BE2C (cell line): Measurements from ENCODE around the gene RFT1.
A peak's percentile ranks its signal among the peaks of the same experiment; 100 is the strongest.
"Not testable (repeated sequence)": the region's sequence is repeated elsewhere in the genome, so short reads cannot be mapped to it uniquely, and the experiment has no call there.

ENCODE experiments used
- DNase-seq: peaks from one replicate; pipeline ENCODE4 v3.0.0-alpha.2; 2020
- H3K27me3 ChIP-seq: fragments of 250-450 bp; sonication (Bioruptor Pico); 2 replicates; pipeline ENCODE4 v1.5.1; 2020; ENCODE audit warnings: mild to moderate bottlenecking
- H3K36me3 ChIP-seq: fragments of 250-450 bp; sonication (Bioruptor Pico); 2 replicates; pipeline ENCODE4 v1.5.1; 2020; ENCODE audit warnings: mild to moderate bottlenecking
- H3K4me1 ChIP-seq: fragments of 250-450 bp; sonication (Bioruptor Pico); 2 replicates; pipeline ENCODE4 v1.5.1; 2020
- H3K4me3 ChIP-seq: 2 replicates; pipeline ENCODE4 v1.5.1; 2011; ENCODE audit warnings: low read depth, low read length
- H3K9me3 ChIP-seq: fragments of 250-450 bp; sonication (Bioruptor Pico); 2 replicates; pipeline ENCODE4 v1.5.1; 2020
- TF ChIP-seq, protein P1 (sequence below): IDR thresholded peaks from 2 replicates; pipeline ENCODE4 v1.5.1; 2012; ENCODE audit warnings: mild to moderate bottlenecking, low read depth, low read length

RFT1 gene

DNA sequence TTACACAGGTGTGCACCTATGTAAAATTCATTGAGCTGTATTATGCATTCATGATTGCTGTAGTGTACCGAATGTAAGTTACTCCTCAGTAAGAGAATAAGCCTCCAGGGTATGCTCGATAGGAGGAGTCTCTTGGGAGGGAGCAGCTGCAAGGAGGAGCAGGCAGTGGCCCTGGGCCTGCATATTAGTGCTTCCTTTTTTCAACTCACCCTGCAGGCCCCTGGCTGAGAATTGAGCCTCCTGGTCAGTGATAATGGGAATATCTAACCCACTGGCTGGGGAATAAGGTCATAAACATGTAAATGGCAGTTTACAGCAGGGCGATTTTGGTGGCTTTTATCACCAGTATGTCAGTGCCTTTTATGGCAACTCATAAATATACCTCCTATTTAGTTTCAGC lies 62.7 kb downstream of the RFT1 start:
- DNase-seq = peak; percentile 23
- H3K27me3 ChIP-seq = no peaks in the 10 kb centered on the region
- no peaks in the 10 kb centered on the region for H3K9me3 ChIP-seq
- no peaks in the 10 kb centered on the region for H3K36me3 ChIP-seq
- H3K4me3 ChIP-seq = no peak overlapping the region
- TF ChIP-seq, protein P1, sequence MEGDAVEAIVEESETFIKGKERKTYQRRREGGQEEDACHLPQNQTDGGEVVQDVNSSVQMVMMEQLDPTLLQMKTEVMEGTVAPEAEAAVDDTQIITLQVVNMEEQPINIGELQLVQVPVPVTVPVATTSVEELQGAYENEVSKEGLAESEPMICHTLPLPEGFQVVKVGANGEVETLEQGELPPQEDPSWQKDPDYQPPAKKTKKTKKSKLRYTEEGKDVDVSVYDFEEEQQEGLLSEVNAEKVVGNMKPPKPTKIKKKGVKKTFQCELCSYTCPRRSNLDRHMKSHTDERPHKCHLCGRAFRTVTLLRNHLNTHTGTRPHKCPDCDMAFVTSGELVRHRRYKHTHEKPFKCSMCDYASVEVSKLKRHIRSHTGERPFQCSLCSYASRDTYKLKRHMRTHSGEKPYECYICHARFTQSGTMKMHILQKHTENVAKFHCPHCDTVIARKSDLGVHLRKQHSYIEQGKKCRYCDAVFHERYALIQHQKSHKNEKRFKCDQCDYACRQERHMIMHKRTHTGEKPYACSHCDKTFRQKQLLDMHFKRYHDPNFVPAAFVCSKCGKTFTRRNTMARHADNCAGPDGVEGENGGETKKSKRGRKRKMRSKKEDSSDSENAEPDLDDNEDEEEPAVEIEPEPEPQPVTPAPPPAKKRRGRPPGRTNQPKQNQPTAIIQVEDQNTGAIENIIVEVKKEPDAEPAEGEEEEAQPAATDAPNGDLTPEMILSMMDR = no peak
- H3K4me1 ChIP-seq = no peaks in the 10 kb centered on the region

DNA sequence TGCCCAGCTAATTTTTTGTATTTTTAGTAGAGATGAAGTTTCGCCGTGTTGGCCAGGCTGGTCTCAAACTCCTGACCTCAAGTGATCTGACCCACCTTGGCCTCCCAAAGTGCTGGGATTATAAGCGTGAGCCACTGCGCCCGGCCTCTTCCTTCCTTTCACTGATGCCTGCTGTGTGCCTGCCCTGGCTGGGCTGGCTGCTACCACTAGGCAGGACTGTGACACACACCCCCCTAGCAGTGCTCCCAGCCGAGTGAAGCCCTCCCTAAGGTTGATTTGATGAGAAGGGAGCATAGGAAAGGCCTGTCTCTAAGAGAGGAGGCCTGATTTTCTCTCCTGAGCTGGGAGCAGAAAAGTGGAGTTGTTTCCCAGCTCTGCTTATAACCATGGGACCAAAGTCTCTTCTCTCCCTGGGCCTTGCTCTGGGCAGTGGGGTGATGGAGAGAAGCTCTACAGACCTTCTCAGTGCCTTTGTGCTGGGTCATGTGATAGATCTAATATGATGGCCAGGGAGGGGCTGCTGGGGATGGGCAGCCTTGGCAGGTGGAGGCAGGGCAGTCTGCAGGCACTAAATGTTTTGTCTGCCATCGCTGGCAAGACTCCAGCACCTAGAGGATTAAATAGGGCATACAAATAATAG lies 64.3 kb downstream of the RFT1 start:
- Histone ChIP-seq H3K4me1 (no peaks in the 10 kb centered on the region), H3K27me3 (no peaks in the 10 kb centered on the region), H3K4me3 (no peak overlapping the region), H3K36me3 (no peaks in the 10 kb centered on the region), H3K9me3 (no peaks in the 10 kb centered on the region)
- no peak for DNase-seq
- TF ChIP-seq, protein P1 = no peak

DNA sequence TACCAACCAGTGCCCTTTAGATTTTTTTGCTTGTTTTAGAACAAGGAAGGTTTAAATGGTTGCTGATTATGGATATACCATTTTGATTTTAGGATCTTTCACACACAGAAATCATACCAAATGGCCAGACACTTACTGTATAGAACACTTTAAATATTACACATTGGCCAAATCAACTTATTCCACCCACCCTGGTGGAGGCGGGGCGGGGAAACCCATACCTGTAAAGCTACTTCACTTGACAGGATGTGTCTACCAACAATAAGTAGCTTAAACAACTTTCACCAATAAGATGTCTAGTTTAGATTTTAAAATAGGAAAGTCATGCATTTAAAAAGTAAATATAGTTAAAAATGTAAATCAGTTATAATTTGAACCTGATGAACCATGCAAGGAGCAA lies 67.3 kb downstream of the RFT1 start:
- DNase-seq = no peak
- TF ChIP-seq, protein P1 = no peak

DNA sequence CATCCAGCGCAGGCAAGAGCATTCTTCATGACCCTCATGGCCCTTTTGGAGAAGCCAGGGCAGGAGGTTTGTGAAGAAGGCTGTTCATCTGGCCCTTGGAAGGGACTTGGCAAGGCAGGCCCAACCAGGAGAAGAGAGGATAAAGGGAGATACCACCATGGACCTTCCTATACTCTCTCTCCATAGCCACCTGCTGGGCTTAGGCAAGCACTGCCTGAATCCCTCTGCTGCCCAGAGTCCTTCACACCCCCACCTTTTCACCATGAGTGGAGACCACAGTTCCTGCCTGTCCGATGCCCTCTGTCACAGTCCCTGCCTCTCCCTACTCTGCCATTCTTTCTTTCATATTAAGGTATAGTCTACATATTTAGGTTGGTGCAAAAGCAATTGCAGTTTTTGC lies 73.8 kb downstream of the RFT1 start:
- no peaks in the 10 kb centered on the region for H3K4me1 ChIP-seq
- no peaks in the 10 kb centered on the region for H3K36me3 ChIP-seq
- no peak for DNase-seq
- no peak overlapping the region for H3K4me3 ChIP-seq
- TF ChIP-seq, protein P1 = peak; percentile 30; the same call in 1 of the 2 replicates
- H3K27me3 ChIP-seq = no peaks in the 10 kb centered on the region
- no peaks in the 10 kb centered on the region for H3K9me3 ChIP-seq

More for the DNA sequence above, 67.3 kb downstream of the RFT1 start:
- no peaks in the 10 kb centered on the region for H3K4me1 ChIP-seq
- H3K36me3 ChIP-seq = no peaks in the 10 kb centered on the region
- no peaks in the 10 kb centered on the region for H3K27me3 ChIP-seq
- no peaks in the 10 kb centered on the region for H3K9me3 ChIP-seq
- no peak overlapping the region for H3K4me3 ChIP-seq

DNA sequence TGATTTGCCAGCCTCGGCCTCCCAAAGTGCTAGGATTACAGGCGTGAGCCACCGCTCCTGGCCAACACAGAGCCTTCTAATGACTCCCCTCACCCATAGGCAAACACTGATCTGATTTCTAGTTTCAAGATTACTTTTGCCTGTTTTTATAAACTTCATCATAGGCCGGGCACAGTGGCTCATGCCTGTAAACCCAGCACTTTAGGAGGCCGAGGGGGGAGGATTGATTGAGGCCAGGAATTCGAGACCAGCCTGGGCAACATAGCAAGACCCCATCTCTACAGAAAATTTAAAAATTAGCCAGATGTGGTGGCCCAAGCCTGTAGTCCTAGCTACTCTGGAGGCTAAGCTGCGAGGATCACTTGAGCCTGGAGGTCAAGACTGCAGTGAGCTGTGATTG lies 76.0 kb downstream of the RFT1 start:
- not testable (repeated sequence) for H3K36me3 ChIP-seq, H3K4me1 ChIP-seq, H3K4me3 ChIP-seq, H3K9me3 ChIP-seq, DNase-seq, H3K27me3 ChIP-seq

DNA sequence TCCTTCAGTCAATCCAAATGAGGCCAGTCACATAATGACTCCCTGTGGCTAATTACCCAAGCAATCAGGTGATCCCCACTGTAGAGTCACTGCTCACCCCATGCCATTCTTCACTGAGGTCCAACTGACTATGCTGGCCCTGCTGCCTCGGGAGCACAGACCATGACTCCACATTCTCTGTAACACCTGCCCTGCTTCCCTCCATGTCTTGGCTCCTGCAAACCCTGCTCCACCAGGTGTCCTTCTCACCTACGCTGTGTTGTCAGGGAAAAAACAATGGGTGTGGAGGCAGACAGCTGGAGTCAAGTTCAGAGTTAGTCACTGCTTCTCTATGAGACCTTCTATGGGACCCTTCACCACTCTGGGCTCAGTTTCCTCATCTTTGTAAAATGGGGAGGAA lies 78.3 kb downstream of the RFT1 start:
- Histone ChIP-seq H3K36me3 (no peaks in the 10 kb centered on the region), H3K27me3 (peaks cover under 1% of the 10 kb centered on the region), H3K4me3 (no peak overlapping the region), H3K9me3 (no peaks in the 10 kb centered on the region), H3K4me1 (no peaks in the 10 kb centered on the region)
- DNase-seq = no peak
- TF ChIP-seq, protein P1 = no peak

DNA sequence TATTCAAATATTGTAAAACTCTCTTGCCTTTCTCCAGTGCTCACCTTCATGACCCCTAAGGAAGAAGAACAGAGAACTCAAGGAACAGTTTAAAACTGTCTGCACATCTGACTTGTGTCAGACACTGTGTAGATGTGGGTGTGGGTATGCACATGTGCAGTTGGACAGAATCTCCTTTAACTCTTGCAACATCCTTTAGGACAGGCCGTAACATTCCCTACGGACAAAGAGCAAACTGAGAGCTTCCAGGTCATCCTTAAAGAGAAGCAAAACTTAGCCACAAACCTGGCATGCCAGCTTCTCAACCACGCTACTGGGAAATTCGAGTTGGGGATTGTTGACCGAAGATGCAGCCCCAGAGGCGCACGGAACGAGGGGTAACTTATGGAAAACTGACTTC lies 80.2 kb downstream of the RFT1 start:
- Histone ChIP-seq H3K36me3 (no peaks in the 10 kb centered on the region), H3K27me3 (peaks cover 14% of the 10 kb centered on the region), H3K9me3 (no peaks in the 10 kb centered on the region), H3K4me3 (no peak overlapping the region), H3K4me1 (no peaks in the 10 kb centered on the region)
- DNase-seq = no peak
- TF ChIP-seq, protein P1 = no peak
